Stimulated activated naive CD4-positive, alpha-beta T cell (primary cell): ENCODE results near the gene PERP.

Experiments
- DNase-seq, 6 experiments: peaks; one replicate each; lab custom pipeline; 2025; lab: John Stamatoyannopoulos, UW

PERP gene

GRCh38 chr6:138044972-138045371 is 62.2 kb downstream of the PERP start:
- no peak for DNase-seq

- no peak for DNase-seq
These were observed 62.8 kb downstream of the PERP start for GRCh38 chr6:138044458-138044857.
